Activated T-cell treated with anti-CD3 and anti-CD28 coated beads, Interleukin-2, amount 50 U/mL, for 24 hours (primary cell): Measurements from ENCODE around the gene CADPS2.

Experiments
- DNase-seq: peaks from one replicate; pipeline ENCODE4 v3.0.0-alpha.2; 2020
- H3K27ac Mint-ChIP-seq: 2 replicates; pipeline ENCODE4 v1.8.0; 2020; ENCODE audit warnings: mild to moderate bottlenecking, mixed read lengths
- H3K27me3 Mint-ChIP-seq: 2 replicates; pipeline ENCODE4 v1.8.0; 2020; ENCODE audit warnings: mixed read lengths
- H3K36me3 Mint-ChIP-seq: 2 replicates; pipeline ENCODE4 v1.8.0; 2020; ENCODE audit warnings: low read depth, mixed read lengths
- H3K4me1 Mint-ChIP-seq: 2 replicates; pipeline ENCODE4 v1.8.0; 2020; ENCODE audit warnings: low read depth, mixed read lengths
- H3K4me3 Mint-ChIP-seq: 2 replicates; pipeline ENCODE4 v1.8.0; 2020; ENCODE audit warnings: mild to moderate bottlenecking, moderate library complexity, mixed read lengths
- H3K9me3 Mint-ChIP-seq: 2 replicates; pipeline ENCODE4 v1.8.0; 2020; ENCODE audit warnings: mixed read lengths

The CADPS2 gene

DNA sequence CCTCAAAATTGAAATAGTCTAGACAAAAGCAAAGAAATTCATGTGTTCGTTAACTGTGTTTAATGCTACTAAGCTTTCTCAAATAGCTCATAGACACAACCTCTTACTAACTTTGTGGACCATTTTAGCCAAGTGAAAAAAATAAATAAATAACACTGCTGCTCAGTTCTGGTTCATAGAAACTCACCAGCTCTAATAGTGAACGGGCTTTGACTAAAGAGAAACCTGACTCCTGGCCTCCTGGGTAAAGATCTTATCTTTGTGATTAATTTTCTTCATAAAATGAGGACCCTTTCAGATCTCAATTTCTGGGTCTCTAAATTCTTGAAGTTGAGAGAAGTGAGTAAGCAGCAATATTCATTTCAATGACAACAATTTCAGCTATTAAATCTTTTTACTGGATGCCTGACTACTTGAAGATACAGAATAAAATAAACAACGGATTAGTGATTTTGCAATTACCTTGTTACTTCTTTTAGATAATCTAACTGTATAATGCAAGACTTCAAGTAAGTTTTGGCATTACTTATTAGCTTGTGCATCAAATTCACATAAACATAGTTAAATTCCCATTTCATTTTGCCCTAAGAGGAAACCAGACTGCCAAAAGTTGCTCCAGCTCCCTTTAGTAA is 3.1 kb downstream of the CADPS2 start:
- DNase-seq = no peak
- peaks cover 10% of the 10 kb centered on the region for H3K4me1 Mint-ChIP-seq
- H3K27ac Mint-ChIP-seq = no peak overlapping the region
- H3K4me3 Mint-ChIP-seq = no peak overlapping the region
- H3K9me3 Mint-ChIP-seq = no peaks in the 10 kb centered on the region
- no peaks in the 10 kb centered on the region for H3K36me3 Mint-ChIP-seq
- H3K27me3 Mint-ChIP-seq = peaks cover 56% of the 10 kb centered on the region

DNA sequence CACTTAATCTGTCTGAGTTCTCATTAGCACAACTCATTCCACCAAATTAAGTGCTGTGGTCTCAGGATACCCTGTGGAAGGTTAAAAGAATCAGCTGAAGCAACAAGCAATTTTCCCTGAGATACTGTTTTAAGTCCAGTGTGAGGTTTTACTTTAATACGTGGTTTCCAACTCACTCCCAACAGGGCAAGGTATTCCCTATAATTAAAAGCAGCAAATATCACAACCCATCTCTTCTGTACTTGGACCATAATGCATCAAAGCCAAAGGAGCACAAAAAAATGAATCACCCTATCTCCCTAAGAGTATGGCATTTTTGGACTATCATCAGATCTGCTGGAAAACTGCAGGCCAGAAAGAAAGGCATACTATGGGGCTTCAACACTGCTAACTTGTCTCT is 4.9 kb downstream of the CADPS2 start:
- H3K36me3 Mint-ChIP-seq = no peaks in the 10 kb centered on the region
- peaks cover 40% of the 10 kb centered on the region for H3K27me3 Mint-ChIP-seq
- H3K27ac Mint-ChIP-seq = no peak overlapping the region
- H3K4me3 Mint-ChIP-seq = no peak overlapping the region
- H3K9me3 Mint-ChIP-seq = no peaks in the 10 kb centered on the region
- H3K4me1 Mint-ChIP-seq = peaks cover 4% of the 10 kb centered on the region
- DNase-seq = no peak

DNA sequence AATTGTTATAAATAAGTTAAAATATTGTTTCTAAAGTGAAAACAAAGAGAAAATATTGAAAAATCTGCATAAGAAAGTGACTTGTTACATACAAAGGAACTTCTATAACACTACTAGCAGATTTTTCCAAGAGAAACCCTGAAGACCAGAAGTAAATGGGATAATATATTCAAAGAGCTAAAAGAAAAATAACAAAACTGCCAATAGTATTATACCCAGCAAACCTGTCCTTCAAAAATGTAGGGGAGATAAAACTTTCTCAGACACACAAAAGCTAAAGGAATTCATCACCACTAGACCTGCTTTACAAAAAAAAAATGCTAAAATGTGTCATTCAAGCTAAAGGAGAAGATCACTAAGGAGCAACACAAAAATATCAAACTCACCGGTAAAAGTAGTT is 17.0 kb downstream of the CADPS2 start:
- no peak for DNase-seq
- Mint-ChIP-seq H3K27me3 (no peaks in the 10 kb centered on the region), H3K36me3 (no peaks in the 10 kb centered on the region), H3K27ac (no peak overlapping the region), H3K4me1 (no peaks in the 10 kb centered on the region), H3K9me3 (peaks cover 26% of the 10 kb centered on the region), H3K4me3 (no peak overlapping the region)

DNA sequence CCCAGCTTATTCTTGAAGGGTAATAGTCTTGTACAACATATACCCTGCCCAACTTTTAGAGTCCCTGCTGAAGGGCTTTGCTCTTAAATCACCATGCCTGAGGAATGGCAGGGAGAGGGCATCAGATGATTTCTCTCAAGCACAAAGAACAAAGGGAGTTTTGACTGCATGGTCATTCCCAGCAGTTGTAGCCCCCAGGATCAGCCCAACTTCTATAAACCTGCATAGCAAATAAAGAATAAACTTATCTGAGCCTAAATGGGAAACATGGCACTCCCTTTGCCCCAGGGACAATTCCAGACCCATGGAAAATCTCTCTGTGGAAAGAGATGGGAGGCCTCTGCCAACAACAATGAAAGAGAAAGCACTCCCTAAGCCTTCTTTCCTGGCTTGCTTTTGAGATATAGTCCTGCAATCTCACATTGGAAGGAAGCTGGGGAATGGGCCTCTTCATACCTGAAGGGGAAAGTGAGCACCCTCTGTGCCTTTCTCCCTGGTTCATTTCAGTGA is 18.7 kb downstream of the CADPS2 start:
- no peak overlapping the region for H3K4me3 Mint-ChIP-seq
- H3K4me1 Mint-ChIP-seq = no peaks in the 10 kb centered on the region

DNA sequence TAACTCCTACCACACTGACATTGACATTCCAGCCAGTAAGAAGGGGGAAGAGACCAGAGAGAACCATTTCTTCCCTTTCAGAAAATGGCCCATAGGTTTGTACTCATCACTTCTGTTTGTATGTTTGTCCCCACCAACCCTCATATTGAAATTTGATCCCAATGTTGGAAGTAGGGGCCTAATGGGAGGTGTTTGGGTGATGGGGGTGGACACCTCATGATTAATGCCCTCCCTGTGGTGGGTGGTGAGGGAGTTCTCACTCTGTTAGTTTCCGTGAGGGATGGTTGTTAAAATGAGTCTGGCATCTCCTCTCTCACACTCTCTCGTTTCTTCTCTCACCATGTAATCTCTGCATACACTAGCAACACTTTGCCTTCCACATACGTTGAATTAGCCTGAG is 21.4 kb downstream of the CADPS2 start:
- Mint-ChIP-seq H3K9me3 (peaks cover 29% of the 10 kb centered on the region), H3K27ac (no peak overlapping the region), H3K27me3 (no peaks in the 10 kb centered on the region)

More for the DNA sequence above, 18.7 kb downstream of the CADPS2 start:
- Mint-ChIP-seq H3K36me3 (no peaks in the 10 kb centered on the region), H3K27ac (no peak overlapping the region), H3K9me3 (peaks cover 26% of the 10 kb centered on the region), H3K27me3 (no peaks in the 10 kb centered on the region)
- DNase-seq = no peak

DNA sequence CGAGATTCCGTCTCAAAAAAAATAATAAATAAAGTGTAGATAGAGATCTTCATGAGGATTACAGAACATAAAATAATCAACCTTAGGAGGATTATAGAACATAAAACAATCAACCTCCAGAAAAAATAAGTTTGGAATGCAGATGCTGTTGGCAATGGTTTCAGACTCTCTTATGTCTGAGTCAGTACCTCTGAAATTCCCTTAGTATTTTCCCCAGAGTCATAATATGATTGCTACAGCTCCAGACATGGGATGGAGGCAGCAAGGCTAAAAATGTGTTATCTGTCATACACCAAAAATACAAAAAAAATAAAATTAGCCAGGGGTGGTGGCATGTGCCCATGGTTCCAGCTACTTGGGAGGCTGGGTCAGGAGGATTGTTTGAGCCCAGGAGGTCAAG is 22.2 kb downstream of the CADPS2 start:
- no peak for DNase-seq
- Mint-ChIP-seq H3K4me3 (no peak overlapping the region), H3K36me3 (no peaks in the 10 kb centered on the region), H3K27me3 (no peaks in the 10 kb centered on the region), H3K4me1 (no peaks in the 10 kb centered on the region), H3K9me3 (peaks cover 23% of the 10 kb centered on the region), H3K27ac (no peak overlapping the region)

More for the DNA sequence above, 21.4 kb downstream of the CADPS2 start:
- no peak overlapping the region for H3K4me3 Mint-ChIP-seq
- no peaks in the 10 kb centered on the region for H3K36me3 Mint-ChIP-seq
- H3K4me1 Mint-ChIP-seq = no peaks in the 10 kb centered on the region
- DNase-seq = no peak

DNA sequence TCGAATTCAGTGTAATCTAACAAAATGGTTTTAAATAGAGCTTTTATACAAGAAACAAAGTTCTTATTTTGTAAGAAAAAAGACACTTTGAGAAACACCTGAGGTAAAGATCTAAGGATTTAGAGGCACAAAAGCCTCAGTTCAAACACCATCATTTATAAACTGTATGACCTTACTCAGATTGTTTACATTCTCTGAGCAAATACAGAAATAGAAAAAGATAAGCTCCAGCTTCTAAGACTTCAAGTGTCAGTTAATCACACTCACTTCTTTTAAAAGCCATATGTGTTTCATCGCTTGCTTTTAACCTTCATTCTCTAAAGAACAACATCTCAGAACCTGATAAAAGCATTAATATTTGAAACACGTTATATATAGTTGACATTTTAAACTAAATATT is 27.9 kb downstream of the CADPS2 start:
- Mint-ChIP-seq H3K27me3 (no peaks in the 10 kb centered on the region), H3K9me3 (peaks cover 4% of the 10 kb centered on the region), H3K4me1 (no peaks in the 10 kb centered on the region), H3K27ac (no peak overlapping the region), H3K4me3 (no peak overlapping the region), H3K36me3 (no peaks in the 10 kb centered on the region)
- DNase-seq = no peak

DNA sequence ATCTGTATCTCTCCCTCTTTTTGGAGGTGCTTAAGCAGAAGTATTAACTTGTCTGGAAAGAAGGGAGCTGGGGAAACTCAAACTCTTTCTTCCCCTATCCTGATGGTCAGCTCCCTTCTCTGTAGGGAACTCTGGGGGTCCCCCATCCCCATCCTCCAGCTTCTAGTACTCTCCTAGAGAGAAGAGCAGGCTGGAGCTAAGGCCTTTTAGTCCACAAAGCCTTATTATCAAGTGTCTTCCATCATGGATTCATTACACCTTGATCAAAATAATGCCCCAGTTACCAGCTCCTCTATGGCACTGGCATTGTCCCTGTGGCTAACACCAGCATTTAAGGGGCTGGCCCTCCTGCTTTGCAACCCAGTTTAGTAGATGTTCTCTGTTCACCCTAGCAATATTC is 35.7 kb downstream of the CADPS2 start:
- Mint-ChIP-seq H3K36me3 (no peaks in the 10 kb centered on the region), H3K9me3 (peaks cover 9% of the 10 kb centered on the region)
- no peak for DNase-seq

DNA sequence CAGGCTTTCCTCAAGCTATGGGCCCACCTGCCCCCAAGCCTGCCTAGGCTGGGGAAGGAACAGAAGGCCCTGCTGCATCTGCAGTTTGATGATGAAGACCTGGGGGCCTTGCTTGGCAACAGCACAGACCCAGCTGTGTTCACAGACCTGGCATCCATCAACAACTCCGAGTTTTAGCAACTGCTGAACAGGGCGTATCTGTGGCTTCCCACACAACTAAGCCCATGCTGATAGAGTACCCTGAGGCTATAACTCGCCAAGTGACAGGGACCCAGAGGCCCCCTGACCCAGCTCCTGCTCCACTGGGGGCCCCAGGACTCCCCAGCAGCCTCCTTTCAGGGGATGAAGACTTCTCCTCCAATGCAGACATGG is 36.3 kb downstream of the CADPS2 start:
- H3K27me3 Mint-ChIP-seq = no peaks in the 10 kb centered on the region

More for the DNA sequence above, 35.7 kb downstream of the CADPS2 start:
- H3K4me3 Mint-ChIP-seq = no peak overlapping the region
- no peak overlapping the region for H3K27ac Mint-ChIP-seq
- H3K27me3 Mint-ChIP-seq = no peaks in the 10 kb centered on the region
- no peaks in the 10 kb centered on the region for H3K4me1 Mint-ChIP-seq

DNA sequence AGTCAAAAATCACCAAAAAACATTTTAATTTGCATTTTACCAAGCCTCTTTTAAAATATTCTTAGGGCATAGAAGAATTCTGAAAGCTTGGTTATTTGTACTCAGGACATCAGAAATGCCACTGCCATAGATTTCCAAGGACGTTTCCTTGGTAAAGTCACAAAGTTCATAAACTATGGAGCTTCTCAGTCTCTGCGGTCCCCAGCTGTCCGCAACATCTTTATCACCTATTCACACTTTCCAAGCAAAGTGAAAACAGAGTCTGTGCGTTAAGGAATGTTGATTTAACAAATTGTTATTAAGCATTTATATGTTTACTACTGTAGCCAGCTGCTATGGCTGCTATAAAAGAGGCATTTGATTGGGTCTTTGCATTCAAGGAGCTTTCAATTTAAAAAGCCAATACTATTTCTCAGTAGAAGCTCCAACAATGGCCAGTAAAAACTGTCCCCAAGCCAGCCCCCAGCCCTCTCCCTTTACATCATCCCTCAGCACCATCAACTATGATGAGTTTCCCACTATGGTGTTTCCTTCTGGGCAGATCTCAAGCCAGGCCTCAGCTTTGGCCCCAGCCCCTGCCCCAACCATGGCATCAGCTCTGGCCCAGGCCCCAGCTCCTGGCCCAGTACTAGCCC is 36.8 kb downstream of the CADPS2 start:
- DNase-seq = no peak
- Mint-ChIP-seq H3K4me1 (no peaks in the 10 kb centered on the region), H3K27ac (no peak overlapping the region), H3K36me3 (no peaks in the 10 kb centered on the region), H3K27me3 (no peaks in the 10 kb centered on the region), H3K4me3 (no peak overlapping the region), H3K9me3 (peaks cover 9% of the 10 kb centered on the region)

More for the DNA sequence above, 36.3 kb downstream of the CADPS2 start:
- Mint-ChIP-seq H3K4me3 (no peak overlapping the region), H3K27ac (no peak overlapping the region), H3K4me1 (no peaks in the 10 kb centered on the region), H3K9me3 (peaks cover 9% of the 10 kb centered on the region), H3K36me3 (no peaks in the 10 kb centered on the region)
- no peak for DNase-seq

DNA sequence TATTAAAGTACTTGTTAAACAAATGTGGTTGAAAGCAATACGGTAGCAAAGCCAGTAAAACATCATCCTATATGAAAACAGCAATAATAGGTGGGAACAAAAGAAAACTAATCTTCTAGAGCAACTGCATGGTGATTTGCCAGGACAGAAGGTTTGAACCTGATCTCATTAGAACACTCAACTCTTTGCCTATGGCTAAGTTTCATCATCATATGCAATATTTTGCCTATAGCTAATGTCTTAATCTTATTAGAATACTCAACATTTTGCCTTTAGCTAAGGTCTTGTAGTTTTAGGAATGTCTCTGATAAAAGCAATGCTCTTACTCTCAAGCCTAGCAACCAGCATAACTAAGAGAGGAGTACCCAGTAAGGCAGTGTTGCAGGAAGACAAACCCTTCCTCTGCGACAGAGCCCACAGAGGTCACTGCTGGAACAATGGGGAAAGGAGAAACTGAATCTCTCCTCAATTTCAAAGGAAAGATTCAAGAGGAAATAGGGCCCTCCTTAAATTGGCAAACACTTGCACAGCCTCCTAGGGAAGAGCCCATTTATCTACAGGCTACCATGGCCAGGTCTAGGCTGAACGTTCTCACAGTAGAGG is 38.3 kb downstream of the CADPS2 start:
- H3K4me3 Mint-ChIP-seq = no peak overlapping the region
- no peak overlapping the region for H3K27ac Mint-ChIP-seq
- DNase-seq = no peak
- no peaks in the 10 kb centered on the region for H3K36me3 Mint-ChIP-seq
- H3K27me3 Mint-ChIP-seq = no peaks in the 10 kb centered on the region
- no peaks in the 10 kb centered on the region for H3K4me1 Mint-ChIP-seq
- H3K9me3 Mint-ChIP-seq = peaks cover 9% of the 10 kb centered on the region

DNA sequence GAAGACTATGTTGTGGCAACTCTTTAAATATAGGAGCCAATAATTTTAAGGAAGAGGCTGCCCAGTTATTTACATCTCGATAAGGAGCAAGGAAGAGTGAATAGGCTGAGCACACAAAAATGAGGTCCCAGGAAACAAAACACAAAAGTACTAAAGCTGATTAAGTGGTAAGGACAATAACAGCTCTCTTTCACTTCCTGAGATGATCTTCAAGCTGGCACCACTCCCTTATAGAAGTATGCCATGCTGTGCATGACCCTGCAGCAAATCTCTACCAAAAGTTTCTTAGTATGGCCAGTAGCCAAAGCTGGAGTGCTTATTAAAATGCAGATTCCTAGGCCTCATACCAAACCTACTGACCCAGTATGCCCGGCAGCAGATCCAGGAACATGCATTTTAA is 39.7 kb downstream of the CADPS2 start:
- no peak for DNase-seq
- Mint-ChIP-seq H3K9me3 (peaks cover 3% of the 10 kb centered on the region), H3K4me3 (no peak overlapping the region), H3K4me1 (no peaks in the 10 kb centered on the region), H3K27ac (no peak overlapping the region), H3K27me3 (no peaks in the 10 kb centered on the region), H3K36me3 (no peaks in the 10 kb centered on the region)

DNA sequence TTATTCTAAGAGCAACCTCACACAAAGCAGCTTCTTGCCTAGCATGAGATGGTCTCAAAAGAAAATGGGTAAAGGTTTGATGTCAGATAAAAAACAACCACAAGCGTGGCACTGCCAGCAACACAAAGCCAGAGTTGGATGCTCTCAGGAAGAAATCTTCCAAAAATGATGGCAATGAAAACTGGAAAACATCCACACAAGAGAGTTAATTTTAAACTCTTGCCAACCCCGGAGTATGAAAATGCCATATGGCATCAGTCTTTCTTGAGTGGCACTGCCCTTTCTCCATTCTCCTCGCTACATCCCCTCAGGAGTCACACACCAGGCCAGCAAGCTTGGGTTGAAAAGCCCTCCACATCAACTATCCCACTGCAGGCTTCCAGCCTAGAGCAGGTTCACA is 41.0 kb downstream of the CADPS2 start:
- Mint-ChIP-seq H3K9me3 (no peaks in the 10 kb centered on the region), H3K27ac (no peak overlapping the region), H3K4me1 (no peaks in the 10 kb centered on the region), H3K36me3 (no peaks in the 10 kb centered on the region), H3K27me3 (no peaks in the 10 kb centered on the region), H3K4me3 (no peak overlapping the region)
- no peak for DNase-seq

DNA sequence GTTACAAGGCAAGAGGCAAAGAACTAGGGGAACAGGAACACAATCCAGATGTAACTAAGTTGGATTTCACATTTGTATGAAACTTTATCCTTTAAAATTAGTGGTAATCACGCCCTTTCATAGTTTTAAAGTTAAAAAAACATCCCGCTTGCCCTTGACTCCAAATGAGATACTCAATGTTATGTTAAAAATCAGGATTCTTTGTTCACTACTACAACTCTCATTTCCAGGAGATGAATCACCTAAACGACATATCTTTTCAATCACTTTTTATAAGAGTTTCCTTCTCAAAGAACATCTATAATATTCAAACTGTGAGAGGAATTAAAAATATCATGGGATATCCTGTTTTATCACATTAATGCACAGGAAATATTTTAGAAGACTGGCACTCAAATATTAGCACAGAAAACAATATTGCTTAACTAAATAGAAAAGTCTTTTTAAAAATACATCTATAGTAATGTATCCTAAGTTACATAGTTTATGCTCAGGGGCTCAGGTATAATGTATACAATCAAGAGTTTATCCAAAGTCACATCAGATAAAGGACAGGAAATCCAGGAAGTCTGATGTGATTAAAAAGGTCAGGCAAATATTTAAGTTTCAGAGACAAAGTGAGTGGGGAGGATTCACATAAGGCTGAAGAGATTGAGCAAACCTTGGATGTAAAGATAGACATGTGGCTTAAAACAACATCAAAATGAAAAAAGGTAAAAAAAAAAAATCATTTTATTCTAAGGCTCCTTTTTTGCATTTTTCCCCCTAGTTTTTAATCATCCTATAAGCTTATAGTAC is 41.9 kb downstream of the CADPS2 start:
- Mint-ChIP-seq H3K27ac (no peak overlapping the region), H3K4me3 (no peak overlapping the region), H3K36me3 (no peaks in the 10 kb centered on the region), H3K9me3 (no peaks in the 10 kb centered on the region), H3K4me1 (no peaks in the 10 kb centered on the region), H3K27me3 (no peaks in the 10 kb centered on the region)
- no peak for DNase-seq

DNA sequence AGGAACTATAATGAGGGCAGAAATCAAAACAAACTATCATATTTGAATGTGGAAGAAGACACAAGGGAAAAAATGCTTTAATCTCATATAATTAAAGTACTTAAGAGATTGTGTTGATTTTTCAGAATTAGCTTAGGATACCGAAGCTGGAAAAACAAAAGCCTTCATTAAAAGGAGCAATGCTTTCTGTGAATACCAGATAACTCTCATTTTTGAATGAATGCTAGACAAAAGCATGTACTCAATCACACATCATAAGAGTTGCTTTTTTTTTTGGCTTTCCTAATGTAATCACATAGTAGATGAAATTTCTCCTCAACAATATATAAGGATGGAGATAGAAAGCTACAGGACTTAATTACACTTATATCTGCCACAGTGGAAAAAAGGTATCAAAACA is 43.3 kb downstream of the CADPS2 start:
- Mint-ChIP-seq H3K4me1 (no peaks in the 10 kb centered on the region), H3K4me3 (no peak overlapping the region), H3K36me3 (no peaks in the 10 kb centered on the region), H3K9me3 (no peaks in the 10 kb centered on the region), H3K27ac (no peak overlapping the region), H3K27me3 (no peaks in the 10 kb centered on the region)
- no peak for DNase-seq
